GM23338 (cell line): Measurements from ENCODE around the gene AFAP1. TPM values are rescaled to one million over a fixed set of nuclear protein-coding genes. Genes with fewer than 3 reads are reported as not detected.

ENCODE experiments used
- ATAC-seq: fragments of 200-7000 bp; cut with Tn5 transposase; 3 replicates; pipeline ENCODE4 v1.9.1; 2020
- DNase-seq: peaks from one replicate; pipeline ENCODE4 v3.0.0-alpha.2; 2015; ENCODE audit warnings: low spot score
- H2AFZ ChIP-seq: fragments of 200-600 bp; sonication (generic); 2 replicates; pipeline ENCODE4 v1.8.0; 2016; ENCODE audit warnings: antibody characterized with exemption, mild to moderate bottlenecking, moderate library complexity
- H3F3A ChIP-seq: fragments of 200-600 bp; sonication (generic); replicated peaks from 2 replicates; pipeline ENCODE4 v1.8.0; 2017; ENCODE audit warnings: antibody characterized with exemption, mixed run types, low read depth
- H3K27ac ChIP-seq: fragments of 200-600 bp; sonication (generic); 2 replicates; pipeline ENCODE4 v1.6.1; 2016; ENCODE audit warnings: low read depth
- H3K27me3 ChIP-seq: fragments of 200-600 bp; sonication (generic); 2 replicates; pipeline ENCODE4 v1.8.0; 2016; ENCODE audit warnings: mild to moderate bottlenecking, mixed run types, moderate library complexity; ENCODE audit not compliant: insufficient read depth
- H3K36me3 ChIP-seq: fragments of 200-600 bp; sonication (generic); 2 replicates; pipeline ENCODE4 v1.8.0; 2016; ENCODE audit warnings: mild to moderate bottlenecking; ENCODE audit not compliant: insufficient read depth
- H3K4me1 ChIP-seq: fragments of 200-600 bp; sonication (generic); 2 replicates; pipeline ENCODE4 v1.8.0; 2016; ENCODE audit warnings: mild to moderate bottlenecking, moderate library complexity; ENCODE audit not compliant: insufficient read depth
- H3K4me2 ChIP-seq: fragments of 200-600 bp; sonication (generic); 2 replicates; pipeline ENCODE4 v1.7.1; 2017; ENCODE audit warnings: mixed run types
- H3K4me3 ChIP-seq: fragments of 200-600 bp; sonication (generic); 2 replicates; pipeline ENCODE4 v1.6.1; 2016; ENCODE audit warnings: mixed run types
- H3K79me2 ChIP-seq: fragments of 200-600 bp; sonication (generic); replicated peaks from 2 replicates; pipeline ENCODE4 v1.8.0; 2017; ENCODE audit warnings: mild to moderate bottlenecking; ENCODE audit not compliant: insufficient read depth
- H3K9me2 ChIP-seq: fragments of 200-600 bp; sonication (generic); 2 replicates; pipeline ENCODE4 v1.8.0; 2017; ENCODE audit not compliant: insufficient read depth
- H4K20me1 ChIP-seq: fragments of 200-600 bp; sonication (generic); replicated peaks from 2 replicates; pipeline ENCODE4 v1.8.0; 2017; ENCODE audit warnings: mild to moderate bottlenecking; ENCODE audit not compliant: insufficient read depth
- H3K27ac Mint-ChIP-seq: 2 replicates; pipeline ENCODE4 v1.8.0; 2020; ENCODE audit warnings: inconsistent platforms, mild to moderate bottlenecking, moderate library complexity, mixed read lengths
- H3K27me3 Mint-ChIP-seq: 3 replicates; pipeline ENCODE4 v1.8.0; 2022; ENCODE audit warnings: low read depth, mild to moderate bottlenecking, moderate library complexity, mixed read lengths, inconsistent platforms; ENCODE audit not compliant: insufficient read depth, poor library complexity
- H3K36me3 Mint-ChIP-seq: 3 replicates; pipeline ENCODE4 v1.8.0; 2021; ENCODE audit warnings: low read depth, mild to moderate bottlenecking, inconsistent platforms, moderate library complexity, mixed read lengths
- H3K4me1 Mint-ChIP-seq: 3 replicates; pipeline ENCODE4 v1.8.0; 2020; ENCODE audit warnings: mild to moderate bottlenecking, inconsistent platforms, mixed read lengths
- H3K4me3 Mint-ChIP-seq: 3 replicates; pipeline ENCODE4 v1.8.0; 2021; ENCODE audit warnings: moderate library complexity, mild to moderate bottlenecking, inconsistent platforms, mixed read lengths
- H3K9me3 Mint-ChIP-seq: 3 replicates; pipeline ENCODE4 v1.8.0; 2020; ENCODE audit warnings: moderate library complexity, mild to moderate bottlenecking, inconsistent platforms, mixed read lengths
- CREB1 ChIP-seq: fragments of 250-450 bp; sonication (Bioruptor Pico); IDR thresholded peaks from 2 replicates; pipeline ENCODE4 v1.5.0; 2020; ENCODE audit warnings: low read depth, mild to moderate bottlenecking, moderate library complexity
- EZH2 ChIP-seq: fragments of 200-600 bp; sonication (generic); IDR thresholded peaks from one replicate; pipeline ENCODE4 v1.8.0; 2017; ENCODE audit warnings: antibody characterized with exemption, mild to moderate bottlenecking, low read depth; ENCODE audit not compliant: unreplicated experiment
- EZH2phosphoT487 ChIP-seq: fragments of 200-600 bp; sonication (generic); IDR thresholded peaks from one replicate; pipeline ENCODE4 v1.8.1; 2018; ENCODE audit warnings: antibody characterized with exemption; ENCODE audit not compliant: unreplicated experiment
- JUNB ChIP-seq: IDR thresholded peaks from one replicate; pipeline ENCODE4 v1.6.1; 2016; ENCODE audit warnings: antibody characterized with exemption; ENCODE audit not compliant: unreplicated experiment
- NANOG ChIP-seq: IDR thresholded peaks from 2 replicates; pipeline ENCODE4 v1.6.1; 2016; ENCODE audit warnings: antibody characterized with exemption, borderline replicate concordance
- POLR2AphosphoS5 ChIP-seq: IDR thresholded peaks from 2 replicates; pipeline ENCODE4 v1.6.1; 2016; ENCODE audit warnings: antibody characterized with exemption, low read depth
- STAT1 ChIP-seq: IDR thresholded peaks from one replicate; pipeline ENCODE4 v1.6.1; 2016; ENCODE audit warnings: antibody characterized with exemption; ENCODE audit not compliant: unreplicated experiment
- ZNF331 ChIP-seq: fragments of 250-450 bp; sonication (Bioruptor Pico); IDR thresholded peaks from 2 replicates; pipeline ENCODE4 v1.5.0; 2020; ENCODE audit warnings: low read depth, mild to moderate bottlenecking, moderate library complexity
- polyA plus RNA-seq: library from polyadenylated mRNA; unstranded; fragments of >200 nt; fragmentation: Nextera tagmentation; extraction: Ambion mirVana; gene quantifications from 2 replicates; pipeline ENCODE4 v1.2.1, GENCODE V29; 2016
- total RNA-seq: library from RNA; depleted of rRNA; stranded (reverse); fragments of >200 nt; shearing (Covaris generic); gene quantifications from 2 replicates; pipeline ENCODE4 v1.2.3, GENCODE V29; 2014
- TF ChIP-seq, protein P1 (sequence below), 2 experiments: fragments of 200-600 bp in 1 of 2; sonication (generic) in 1 of 2; conservative IDR thresholded peaks; 2 replicates each; pipeline versions ENCODE4 v1.5.1 to v1.6.1; 2016 to 2017; ENCODE audit warnings: antibody characterized with exemption in 2 of 2, low read depth in 2 of 2, mild to moderate bottlenecking in 2 of 2, moderate library complexity in 1 of 2
- TF ChIP-seq, protein P2 (sequence below): IDR thresholded peaks from 2 replicates; pipeline ENCODE4 v1.6.1; 2016; ENCODE audit warnings: antibody characterized with exemption
- TF ChIP-seq, protein P3 (sequence below): IDR thresholded peaks from one replicate; pipeline ENCODE4 v1.6.1; 2018; ENCODE audit warnings: antibody characterized with exemption; ENCODE audit not compliant: unreplicated experiment

AFAP1 gene
- total and polyA plus RNA-seq, 2 experiments from 2014 or later, result 6.5 to 21.5 TPM

DNA sequence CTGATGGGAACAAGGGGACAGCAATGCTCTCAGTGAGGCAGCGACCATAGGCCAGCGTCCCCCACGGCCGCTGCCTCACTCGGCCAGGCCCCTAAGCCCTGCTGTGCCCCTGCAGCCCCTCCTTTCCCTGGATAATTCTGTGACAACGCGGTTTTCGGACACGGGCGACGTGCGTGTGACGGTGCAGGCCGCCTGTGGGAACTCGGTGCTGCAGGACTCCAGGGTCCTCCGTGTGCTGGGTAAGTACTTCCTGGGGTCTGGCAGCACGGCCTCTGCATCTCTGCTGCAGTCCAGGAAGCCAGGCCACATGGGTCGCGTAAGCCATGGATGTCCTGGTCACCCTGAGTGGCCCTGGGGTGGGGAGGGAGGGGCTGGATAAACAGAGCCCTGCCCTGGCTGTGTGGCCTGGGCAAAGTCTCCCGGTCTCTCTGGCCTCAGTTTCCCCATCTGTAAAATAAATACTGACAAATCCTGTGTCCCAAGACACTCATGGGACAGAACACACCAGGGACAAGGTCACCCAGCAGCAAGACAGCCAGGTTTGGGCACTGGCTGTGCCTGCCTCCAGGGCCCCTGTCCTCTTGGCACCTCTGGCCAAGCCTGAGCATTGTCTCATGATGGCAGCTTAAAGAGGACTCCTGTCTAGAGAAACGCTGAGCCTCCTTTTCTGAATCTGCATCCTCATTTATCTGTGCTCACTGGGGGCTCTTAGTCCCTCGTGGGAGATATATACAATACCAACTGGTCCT lies 212.8 kb downstream of the AFAP1 start (continued):
- TF ChIP-seq, protein P1, sequence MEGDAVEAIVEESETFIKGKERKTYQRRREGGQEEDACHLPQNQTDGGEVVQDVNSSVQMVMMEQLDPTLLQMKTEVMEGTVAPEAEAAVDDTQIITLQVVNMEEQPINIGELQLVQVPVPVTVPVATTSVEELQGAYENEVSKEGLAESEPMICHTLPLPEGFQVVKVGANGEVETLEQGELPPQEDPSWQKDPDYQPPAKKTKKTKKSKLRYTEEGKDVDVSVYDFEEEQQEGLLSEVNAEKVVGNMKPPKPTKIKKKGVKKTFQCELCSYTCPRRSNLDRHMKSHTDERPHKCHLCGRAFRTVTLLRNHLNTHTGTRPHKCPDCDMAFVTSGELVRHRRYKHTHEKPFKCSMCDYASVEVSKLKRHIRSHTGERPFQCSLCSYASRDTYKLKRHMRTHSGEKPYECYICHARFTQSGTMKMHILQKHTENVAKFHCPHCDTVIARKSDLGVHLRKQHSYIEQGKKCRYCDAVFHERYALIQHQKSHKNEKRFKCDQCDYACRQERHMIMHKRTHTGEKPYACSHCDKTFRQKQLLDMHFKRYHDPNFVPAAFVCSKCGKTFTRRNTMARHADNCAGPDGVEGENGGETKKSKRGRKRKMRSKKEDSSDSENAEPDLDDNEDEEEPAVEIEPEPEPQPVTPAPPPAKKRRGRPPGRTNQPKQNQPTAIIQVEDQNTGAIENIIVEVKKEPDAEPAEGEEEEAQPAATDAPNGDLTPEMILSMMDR (conservative IDR thresholded peaks at IDR 0.05; ENCODE audit: low read depth in 2 of 2), result no peak
- TF ChIP-seq EZH2phosphoT487, result no peak
- no peak for TF ChIP-seq NANOG
- TF ChIP-seq POLR2AphosphoS5, result no peak
- no peak for TF ChIP-seq CREB1
- TF ChIP-seq, protein P2, sequence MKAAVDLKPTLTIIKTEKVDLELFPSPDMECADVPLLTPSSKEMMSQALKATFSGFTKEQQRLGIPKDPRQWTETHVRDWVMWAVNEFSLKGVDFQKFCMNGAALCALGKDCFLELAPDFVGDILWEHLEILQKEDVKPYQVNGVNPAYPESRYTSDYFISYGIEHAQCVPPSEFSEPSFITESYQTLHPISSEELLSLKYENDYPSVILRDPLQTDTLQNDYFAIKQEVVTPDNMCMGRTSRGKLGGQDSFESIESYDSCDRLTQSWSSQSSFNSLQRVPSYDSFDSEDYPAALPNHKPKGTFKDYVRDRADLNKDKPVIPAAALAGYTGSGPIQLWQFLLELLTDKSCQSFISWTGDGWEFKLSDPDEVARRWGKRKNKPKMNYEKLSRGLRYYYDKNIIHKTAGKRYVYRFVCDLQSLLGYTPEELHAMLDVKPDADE, result no peak
- TF ChIP-seq, protein P3, sequence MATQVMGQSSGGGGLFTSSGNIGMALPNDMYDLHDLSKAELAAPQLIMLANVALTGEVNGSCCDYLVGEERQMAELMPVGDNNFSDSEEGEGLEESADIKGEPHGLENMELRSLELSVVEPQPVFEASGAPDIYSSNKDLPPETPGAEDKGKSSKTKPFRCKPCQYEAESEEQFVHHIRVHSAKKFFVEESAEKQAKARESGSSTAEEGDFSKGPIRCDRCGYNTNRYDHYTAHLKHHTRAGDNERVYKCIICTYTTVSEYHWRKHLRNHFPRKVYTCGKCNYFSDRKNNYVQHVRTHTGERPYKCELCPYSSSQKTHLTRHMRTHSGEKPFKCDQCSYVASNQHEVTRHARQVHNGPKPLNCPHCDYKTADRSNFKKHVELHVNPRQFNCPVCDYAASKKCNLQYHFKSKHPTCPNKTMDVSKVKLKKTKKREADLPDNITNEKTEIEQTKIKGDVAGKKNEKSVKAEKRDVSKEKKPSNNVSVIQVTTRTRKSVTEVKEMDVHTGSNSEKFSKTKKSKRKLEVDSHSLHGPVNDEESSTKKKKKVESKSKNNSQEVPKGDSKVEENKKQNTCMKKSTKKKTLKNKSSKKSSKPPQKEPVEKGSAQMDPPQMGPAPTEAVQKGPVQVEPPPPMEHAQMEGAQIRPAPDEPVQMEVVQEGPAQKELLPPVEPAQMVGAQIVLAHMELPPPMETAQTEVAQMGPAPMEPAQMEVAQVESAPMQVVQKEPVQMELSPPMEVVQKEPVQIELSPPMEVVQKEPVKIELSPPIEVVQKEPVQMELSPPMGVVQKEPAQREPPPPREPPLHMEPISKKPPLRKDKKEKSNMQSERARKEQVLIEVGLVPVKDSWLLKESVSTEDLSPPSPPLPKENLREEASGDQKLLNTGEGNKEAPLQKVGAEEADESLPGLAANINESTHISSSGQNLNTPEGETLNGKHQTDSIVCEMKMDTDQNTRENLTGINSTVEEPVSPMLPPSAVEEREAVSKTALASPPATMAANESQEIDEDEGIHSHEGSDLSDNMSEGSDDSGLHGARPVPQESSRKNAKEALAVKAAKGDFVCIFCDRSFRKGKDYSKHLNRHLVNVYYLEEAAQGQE, result no peak
- TF ChIP-seq STAT1, result no peak
- TF ChIP-seq EZH2, result no peak
- no peak for TF ChIP-seq JUNB

DNA sequence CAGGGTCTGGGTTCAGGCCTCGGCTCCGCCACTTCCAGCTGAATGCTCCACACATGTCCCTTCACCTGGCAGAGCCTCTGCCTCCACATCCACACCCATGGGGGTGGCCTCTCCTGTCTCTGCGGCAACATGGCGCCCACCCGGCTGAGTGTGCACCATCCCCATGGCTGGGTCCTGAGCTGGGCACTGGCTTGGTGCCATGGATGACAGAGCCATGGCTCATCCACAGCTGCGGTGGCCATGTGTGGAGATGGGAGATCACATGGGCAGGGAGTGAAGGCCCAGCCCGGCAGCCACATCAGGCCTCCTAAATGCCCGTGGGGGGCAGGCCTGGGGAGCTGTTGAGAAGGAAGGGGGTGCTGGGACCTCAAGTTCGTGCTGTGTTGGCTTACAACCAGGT lies 213.7 kb downstream of the AFAP1 start:
- ATAC-seq (no peak), DNase-seq (no peak)
- no peaks in the 10 kb centered on the region; the same call in 2 of the 3 replicates for H3K4me1 Mint-ChIP-seq
- Histone ChIP-seq H3K4me2 (no peak overlapping the region), H3K79me2 (no peaks in the 10 kb centered on the region), H3K27me3 (no peaks in the 10 kb centered on the region), H3K36me3 (no peaks in the 10 kb centered on the region), H3K4me1 (no peaks in the 10 kb centered on the region), H3K4me3 (no peak overlapping the region), H3K27ac (no peak overlapping the region), H4K20me1 (no peaks in the 10 kb centered on the region), H3K9me2 (no peaks in the 10 kb centered on the region), H2AFZ (no peak overlapping the region), H3F3A (no peaks in the 10 kb centered on the region)
- peaks cover 4% of the 10 kb centered on the region for H3K27me3 Mint-ChIP-seq
- H3K9me3 Mint-ChIP-seq, result 0 out of 3 replicates have a peak, but pooled peaks cover 3% of the 10 kb centered on the region
- no peak overlapping the region for H3K27ac Mint-ChIP-seq
- H3K4me3 Mint-ChIP-seq, result no peak overlapping the region
- no peaks in the 10 kb centered on the region for H3K36me3 Mint-ChIP-seq
- no peak for TF ChIP-seq EZH2phosphoT487
- TF ChIP-seq, protein P2, result no peak
- no peak for TF ChIP-seq STAT1
- TF ChIP-seq, protein P3, result no peak
- no peak for TF ChIP-seq EZH2
- TF ChIP-seq CREB1, result no peak
- no peak for TF ChIP-seq POLR2AphosphoS5
- no peak for TF ChIP-seq NANOG
- TF ChIP-seq, protein P1 (conservative IDR thresholded peaks at IDR 0.05; ENCODE audit: low read depth in 2 of 2), result no peak
- no peak for TF ChIP-seq JUNB
- no peak for TF ChIP-seq ZNF331 (CRISPR knock-in tag)
